PC-9 (cell line): ENCODE measurements around the gene RFT1.

Experiments used
- EZH2 ChIP-seq: fragments of 200-600 bp; sonication (generic); IDR thresholded peaks from 2 replicates; pipeline ENCODE4 v1.8.0; 2017; ENCODE audit warnings: antibody characterized with exemption, low read depth
- TF ChIP-seq, protein P1 (sequence below): fragments of 200-600 bp; sonication (generic); conservative IDR thresholded peaks from 2 replicates; pipeline ENCODE4 v1.6.1; 2017; ENCODE audit warnings: mixed run types, antibody characterized with exemption, mild to moderate bottlenecking, moderate library complexity

DNA sequence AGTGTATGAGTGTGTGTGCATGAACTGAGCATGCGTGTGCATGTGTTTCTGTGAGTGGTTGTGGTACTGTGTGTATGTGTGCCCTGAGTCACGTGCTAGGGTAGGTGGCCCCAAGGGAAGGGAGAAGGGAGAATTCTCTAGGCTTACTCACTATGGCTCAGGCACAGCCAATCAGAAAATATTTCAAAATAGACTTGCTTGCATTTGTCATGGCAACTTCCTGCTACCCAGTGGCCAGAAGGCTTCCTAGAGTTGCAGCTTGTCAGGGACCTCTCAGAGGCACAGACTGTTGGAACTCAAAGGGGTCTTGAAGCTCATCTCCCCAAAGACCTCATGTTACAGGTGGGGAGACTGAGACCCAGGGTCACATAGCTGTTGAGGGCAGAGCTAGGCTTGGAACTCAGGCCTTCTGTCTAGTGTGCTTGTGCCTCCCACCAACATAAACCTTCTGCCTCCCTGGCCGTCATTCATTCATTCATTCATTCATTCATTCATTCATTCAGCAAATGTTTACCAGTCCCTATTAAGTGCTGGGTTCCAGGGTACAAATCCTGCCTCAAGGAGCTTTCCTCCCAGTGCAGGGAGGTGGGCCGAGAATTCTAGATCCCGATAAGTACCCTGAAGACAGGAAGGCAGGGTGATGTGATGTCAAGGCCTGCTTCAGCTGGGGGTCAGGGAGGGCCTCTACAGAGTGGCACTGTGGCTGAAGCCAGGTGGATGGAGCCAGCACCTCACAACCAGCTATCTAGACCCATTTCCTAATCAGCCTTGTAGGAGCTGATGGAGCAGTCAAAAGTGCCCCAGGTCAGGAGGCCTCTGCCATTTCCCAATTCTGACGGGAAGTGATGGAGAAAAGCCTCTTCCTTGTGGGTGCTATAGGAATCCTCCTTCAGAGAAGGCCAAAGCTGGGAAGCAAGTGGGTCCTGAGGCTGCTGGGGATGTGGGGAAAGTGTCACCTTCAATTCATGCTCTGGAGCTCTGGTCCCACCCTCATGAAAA, 10.9 kb upstream of the RFT1 start:
- TF ChIP-seq, protein P1, sequence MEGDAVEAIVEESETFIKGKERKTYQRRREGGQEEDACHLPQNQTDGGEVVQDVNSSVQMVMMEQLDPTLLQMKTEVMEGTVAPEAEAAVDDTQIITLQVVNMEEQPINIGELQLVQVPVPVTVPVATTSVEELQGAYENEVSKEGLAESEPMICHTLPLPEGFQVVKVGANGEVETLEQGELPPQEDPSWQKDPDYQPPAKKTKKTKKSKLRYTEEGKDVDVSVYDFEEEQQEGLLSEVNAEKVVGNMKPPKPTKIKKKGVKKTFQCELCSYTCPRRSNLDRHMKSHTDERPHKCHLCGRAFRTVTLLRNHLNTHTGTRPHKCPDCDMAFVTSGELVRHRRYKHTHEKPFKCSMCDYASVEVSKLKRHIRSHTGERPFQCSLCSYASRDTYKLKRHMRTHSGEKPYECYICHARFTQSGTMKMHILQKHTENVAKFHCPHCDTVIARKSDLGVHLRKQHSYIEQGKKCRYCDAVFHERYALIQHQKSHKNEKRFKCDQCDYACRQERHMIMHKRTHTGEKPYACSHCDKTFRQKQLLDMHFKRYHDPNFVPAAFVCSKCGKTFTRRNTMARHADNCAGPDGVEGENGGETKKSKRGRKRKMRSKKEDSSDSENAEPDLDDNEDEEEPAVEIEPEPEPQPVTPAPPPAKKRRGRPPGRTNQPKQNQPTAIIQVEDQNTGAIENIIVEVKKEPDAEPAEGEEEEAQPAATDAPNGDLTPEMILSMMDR = no peak
- no peak for TF ChIP-seq EZH2
